ENCODE data around the gene KIF9. TPM values are rescaled to one million over a fixed set of nuclear protein-coding genes. Genes with fewer than 3 reads are reported as not detected.
"Not testable (repeated sequence)": the region's sequence is repeated elsewhere in the genome, so short reads cannot be mapped to it uniquely, and the experiment has no call there.

KIF9 gene
- total RNA-seq, 4 donors from 2014 or later: 8.8 to 23.4 (median 15.3) TPM

DNA sequence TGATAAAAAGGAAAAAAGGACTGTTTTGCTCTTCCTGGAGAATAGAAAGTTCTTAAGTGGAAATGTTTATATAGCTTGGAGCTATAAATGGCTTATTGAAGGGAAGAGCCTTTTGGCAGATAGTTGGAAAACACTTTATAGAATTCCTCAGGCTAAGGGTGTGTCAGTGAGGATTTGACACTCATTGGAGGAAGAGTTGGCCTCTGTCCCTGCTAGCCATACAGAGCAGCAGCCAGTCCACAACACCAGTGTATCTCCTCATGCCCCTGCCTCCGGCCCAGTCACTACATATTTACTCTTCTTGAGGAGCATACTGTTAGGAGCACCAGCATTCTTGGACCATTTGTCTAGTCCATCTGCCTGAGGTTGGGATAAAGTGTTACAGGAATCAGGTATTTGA, 36.3 kb upstream of the KIF9 start:
- Histone ChIP-seq H3K9me3 (no peaks in the 10 kb centered on the region), H3K36me3 (peaks cover 33% of the 10 kb centered on the region), H3K4me3 (no peak overlapping the region), H3K27me3 (no peaks in the 10 kb centered on the region), H3K27ac (no peak overlapping the region), H3K4me1 (peaks cover 25% of the 10 kb centered on the region)
- DNase-seq (ENCODE audit: low spot score in 2 of 2): no peak
- 56% methylated on average over 1 of the region's 1 CpG for whole genome bisulfite sequencing
- TF ChIP-seq, protein P1, sequence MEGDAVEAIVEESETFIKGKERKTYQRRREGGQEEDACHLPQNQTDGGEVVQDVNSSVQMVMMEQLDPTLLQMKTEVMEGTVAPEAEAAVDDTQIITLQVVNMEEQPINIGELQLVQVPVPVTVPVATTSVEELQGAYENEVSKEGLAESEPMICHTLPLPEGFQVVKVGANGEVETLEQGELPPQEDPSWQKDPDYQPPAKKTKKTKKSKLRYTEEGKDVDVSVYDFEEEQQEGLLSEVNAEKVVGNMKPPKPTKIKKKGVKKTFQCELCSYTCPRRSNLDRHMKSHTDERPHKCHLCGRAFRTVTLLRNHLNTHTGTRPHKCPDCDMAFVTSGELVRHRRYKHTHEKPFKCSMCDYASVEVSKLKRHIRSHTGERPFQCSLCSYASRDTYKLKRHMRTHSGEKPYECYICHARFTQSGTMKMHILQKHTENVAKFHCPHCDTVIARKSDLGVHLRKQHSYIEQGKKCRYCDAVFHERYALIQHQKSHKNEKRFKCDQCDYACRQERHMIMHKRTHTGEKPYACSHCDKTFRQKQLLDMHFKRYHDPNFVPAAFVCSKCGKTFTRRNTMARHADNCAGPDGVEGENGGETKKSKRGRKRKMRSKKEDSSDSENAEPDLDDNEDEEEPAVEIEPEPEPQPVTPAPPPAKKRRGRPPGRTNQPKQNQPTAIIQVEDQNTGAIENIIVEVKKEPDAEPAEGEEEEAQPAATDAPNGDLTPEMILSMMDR (IDR thresholded peaks at IDR 0.05): no peak
- TF ChIP-seq POLR2A (IDR thresholded peaks at IDR 0.05) (no peak), EP300 (IDR thresholded peaks at IDR 0.05) (no peak), POLR2AphosphoS5 (IDR thresholded peaks at IDR 0.05) (no peak)

DNA sequence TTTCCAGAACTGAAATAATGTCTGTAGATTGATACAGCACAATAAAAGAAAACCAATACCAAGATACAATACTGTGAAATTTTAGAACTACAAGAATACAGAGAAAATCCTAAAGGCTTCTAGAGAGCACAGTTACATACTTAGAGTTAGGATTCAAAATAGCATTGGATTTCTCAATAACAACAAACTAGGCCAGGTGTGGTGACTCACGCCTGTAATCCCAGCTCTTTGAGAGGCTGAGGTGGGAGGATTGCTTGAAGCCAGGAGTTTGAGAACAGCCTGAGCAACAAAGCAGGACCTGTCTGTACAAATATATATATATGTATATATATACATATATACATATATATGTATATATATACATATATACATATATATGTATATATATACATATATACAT, 33.6 kb upstream of the KIF9 start:
- not testable (repeated sequence) for H3K9me3 ChIP-seq; H3K4me3 ChIP-seq; H3K27me3 ChIP-seq; DNase-seq (ENCODE audit: low spot score in 2 of 2); H3K27ac ChIP-seq
- 84% methylated on average over 1 of the region's 1 CpG for WGBS
- H3K4me1 ChIP-seq: peaks cover 25% of the 10 kb centered on the region
- peaks cover 15% of the 10 kb centered on the region for H3K36me3 ChIP-seq

DNA sequence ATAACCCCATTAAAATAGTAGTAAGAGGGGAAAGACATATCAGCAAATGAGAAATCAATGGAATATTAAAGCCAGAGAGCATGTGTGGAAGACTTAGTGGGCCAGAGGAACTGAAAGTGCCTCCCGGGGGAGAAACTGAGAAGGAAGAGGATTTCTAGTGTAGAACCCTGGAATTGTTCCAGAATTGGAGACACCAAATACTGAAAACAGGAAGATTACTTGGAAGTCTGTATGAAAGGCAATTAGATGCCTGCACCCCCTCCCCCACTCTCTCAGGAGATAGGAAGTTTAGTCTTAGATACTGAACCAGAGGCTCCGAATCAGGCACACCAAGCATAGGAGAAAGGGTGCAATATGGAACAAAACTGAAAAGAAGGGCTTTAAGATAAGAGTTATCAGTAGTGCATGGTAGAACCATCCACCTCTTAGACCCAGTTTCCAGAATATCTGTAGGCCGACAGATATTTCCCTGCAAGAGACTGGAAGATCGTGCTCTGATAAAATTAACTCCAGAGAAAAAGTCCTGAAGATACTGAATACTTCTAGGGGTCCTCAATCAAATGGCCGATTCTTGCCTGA, 32.6 kb upstream of the KIF9 start:
- no peak overlapping the region for H3K4me3 ChIP-seq
- no peak overlapping the region for H3K27ac ChIP-seq
- DNase-seq (ENCODE audit: low spot score in 2 of 2): no peak
- peaks cover 5% of the 10 kb centered on the region for H3K36me3 ChIP-seq
- peaks cover 25% of the 10 kb centered on the region for H3K4me1 ChIP-seq
- no peaks in the 10 kb centered on the region for H3K9me3 ChIP-seq
- no peak for TF ChIP-seq POLR2AphosphoS5 (IDR thresholded peaks at IDR 0.05)
- TF ChIP-seq EP300 (IDR thresholded peaks at IDR 0.05): no peak
- TF ChIP-seq, protein P1 (IDR thresholded peaks at IDR 0.05): no peak
- TF ChIP-seq POLR2A (IDR thresholded peaks at IDR 0.05): no peak
- no peaks in the 10 kb centered on the region for H3K27me3 ChIP-seq
- WGBS: 80% methylated on average over 5 of the region's 5 CpGs

DNA sequence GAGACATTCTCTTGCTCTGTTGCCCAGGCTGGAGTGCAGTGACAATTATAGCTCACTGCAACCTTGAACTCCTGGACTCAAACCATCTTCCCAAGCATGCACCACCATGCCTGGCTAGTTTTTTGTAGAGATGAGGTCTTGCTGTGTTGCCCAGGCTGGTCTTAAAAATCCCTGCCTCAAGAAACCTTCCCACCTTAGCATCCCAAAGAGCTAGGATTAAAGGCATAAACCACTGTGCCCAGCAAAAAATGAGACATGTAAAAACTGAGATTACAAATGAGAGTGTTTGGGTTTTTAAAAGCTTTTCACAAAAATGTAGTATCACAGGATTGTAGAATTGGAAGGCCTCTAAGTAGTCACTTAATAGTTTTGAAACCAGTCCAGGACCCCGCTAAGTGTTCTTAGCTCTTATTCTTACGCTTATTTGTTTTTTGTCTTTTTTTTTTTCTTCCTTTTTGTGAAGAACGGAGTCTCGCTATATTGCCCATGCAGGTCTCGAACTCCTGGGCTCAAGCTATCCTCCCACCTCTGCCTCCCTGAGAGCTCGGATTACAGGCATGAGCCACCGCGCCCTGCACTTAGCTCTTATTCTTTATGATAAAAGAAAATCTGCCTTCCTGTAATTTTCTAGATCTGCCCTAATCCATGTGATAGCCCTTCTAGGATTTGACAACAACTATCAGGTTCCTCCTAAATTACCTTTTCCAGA, 31.6 kb upstream of the KIF9 start:
- TF ChIP-seq POLR2AphosphoS5 (IDR thresholded peaks at IDR 0.05) (no peak), EP300 (IDR thresholded peaks at IDR 0.05) (no peak), POLR2A (IDR thresholded peaks at IDR 0.05) (no peak)
- TF ChIP-seq, protein P1 (IDR thresholded peaks at IDR 0.05): no peak
- peaks cover 25% of the 10 kb centered on the region for H3K4me1 ChIP-seq
- H3K4me3 ChIP-seq: no peak overlapping the region
- H3K9me3 ChIP-seq: no peaks in the 10 kb centered on the region
- no peak for DNase-seq (ENCODE audit: low spot score in 2 of 2)
- H3K36me3 ChIP-seq: no peaks in the 10 kb centered on the region
- no peaks in the 10 kb centered on the region for H3K27me3 ChIP-seq
- WGBS: 97% methylated on average over 8 of the region's 8 CpGs
- no peak overlapping the region for H3K27ac ChIP-seq

DNA sequence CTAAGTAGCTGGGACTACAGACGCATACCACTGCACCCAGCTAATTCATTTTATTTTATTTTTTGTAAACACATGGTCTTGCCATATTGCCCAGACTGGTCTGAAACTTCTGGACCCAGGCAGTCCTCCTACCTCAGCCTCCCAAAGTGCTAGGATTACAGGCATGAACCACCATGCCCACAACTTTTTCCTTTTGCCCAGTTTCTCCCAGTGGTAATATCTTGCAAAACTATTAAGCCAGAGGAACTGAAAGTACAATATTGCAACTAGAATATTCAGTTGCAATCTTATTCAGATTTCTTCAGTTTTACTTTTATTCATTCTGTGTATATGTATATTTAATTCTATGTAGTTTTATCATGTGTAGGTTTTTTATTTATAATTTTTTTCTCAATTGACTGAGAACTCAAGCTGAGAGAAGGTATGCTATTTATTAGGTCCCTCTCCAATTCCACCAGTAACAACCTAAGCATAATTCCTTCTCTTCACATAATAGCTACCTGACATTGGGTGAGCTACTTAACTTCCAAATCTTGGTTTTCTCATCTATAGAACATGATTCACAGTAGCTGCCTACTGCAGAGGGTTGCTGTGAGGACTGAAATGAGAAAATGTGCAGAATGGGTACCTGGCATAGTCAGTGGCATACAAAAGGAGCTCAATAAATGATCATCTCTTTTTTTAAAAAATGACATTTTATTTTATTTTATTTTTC, 30.9 kb upstream of the KIF9 start:
- H3K27ac ChIP-seq: no peak overlapping the region
- no peaks in the 10 kb centered on the region for H3K9me3 ChIP-seq
- peaks cover 19% of the 10 kb centered on the region for H3K4me1 ChIP-seq
- H3K4me3 ChIP-seq: no peak overlapping the region
- H3K36me3 ChIP-seq: no peaks in the 10 kb centered on the region
- TF ChIP-seq POLR2A (IDR thresholded peaks at IDR 0.05) (no peak), EP300 (IDR thresholded peaks at IDR 0.05) (no peak), POLR2AphosphoS5 (IDR thresholded peaks at IDR 0.05) (no peak)
- TF ChIP-seq, protein P1 (IDR thresholded peaks at IDR 0.05): no peak
- DNase-seq (ENCODE audit: low spot score in 2 of 2): no peak
- 83% methylated on average over 1 of the region's 1 CpG for WGBS
- no peaks in the 10 kb centered on the region for H3K27me3 ChIP-seq

Measured in suprapubic skin (tissue), 4 donors.